ENCODE measurements around the gene NCAN. TPM values are rescaled to one million over a fixed set of nuclear protein-coding genes. Genes with fewer than 3 reads are reported as not detected.

NCAN gene
- total RNA-seq, 1 experiment from 2014 or later, result 0.15 TPM

- DNase-seq (peak; percentile 94), ATAC-seq (peak; percentile 89)
- no peak for TF ChIP-seq CTCF (conservative IDR thresholded peaks at IDR 0.05; ENCODE audit: low read depth, low read length)
- no peak for TF ChIP-seq EZH2 (IDR thresholded peaks at IDR 0.05; ENCODE audit: low read length, unreplicated experiment)
- TF ChIP-seq EZH2phosphoT487 (IDR thresholded peaks at IDR 0.05; ENCODE audit: borderline replicate concordance, low read length), result no peak
- H3K79me2 ChIP-seq (ENCODE audit: low read length), result peaks cover 20% of the 10 kb centered on the region
- H3K27ac ChIP-seq (ENCODE audit: low read length), result peak within 1 kb of the TSS; percentile 73
- H3K4me3 ChIP-seq (ENCODE audit: low read length), result peak within 1 kb of the TSS; percentile 79
- no peaks in the 10 kb centered on the region for H3K9me3 ChIP-seq (ENCODE audit: low read length)
- H2AFZ ChIP-seq (ENCODE audit: low read length), result peak within 1 kb of the TSS; percentile 93
- peaks cover 13% of the 10 kb centered on the region for H3K4me1 ChIP-seq (ENCODE audit: insufficient read depth, low read length)
- H3K9me2 ChIP-seq (replicated peaks; ENCODE audit: low read length), result no peaks in the 10 kb centered on the region
- BruUV-seq (replicated peaks), result TSS peak; percentile 92
- no peaks in the 10 kb centered on the region for H3K27me3 ChIP-seq (ENCODE audit: low read length)
- POLR2A ChIA-PET (ENCODE audit: unreplicated experiment), result no interaction called here
- H3K36me3 ChIP-seq (ENCODE audit: low read depth, low read length), result peaks cover 10% of the 10 kb centered on the region
- intact Hi-C loops (cut with micrococcal nuclease), result loop anchor here (1.0 kb wide), 1 partner anchor 11 kb away; the partner anchor contains the start of genes BORCS8 and RFXANK
- peak within 1 kb of the TSS; percentile 96 for H3K4me2 ChIP-seq (ENCODE audit: low read length)
- H4K20me1 ChIP-seq (ENCODE audit: low read length), result no peaks in the 10 kb centered on the region
- H3K9ac ChIP-seq (ENCODE audit: low read length), result peak within 1 kb of the TSS; percentile 95
- CTCF ChIA-PET, result interaction anchor here (0.5 to 0.6 kb wide), 3 partner anchors 15 to 263 kb away, joined by 3 to 10 read pairs (median 4); no protein-coding TSS in a partner anchor
- no peaks in the 10 kb centered on the region for H3F3A ChIP-seq (ENCODE audit: low read length, unreplicated experiment)
These were observed 8.5 kb upstream of the NCAN start, which contains the start of gene NR2C2AP for GRCh38 chr19:19203012-19203856. NR2C2AP (minus strand) TSS chr19:19203414; CDS start chr19:19203060, 354 bp downstream.

- Histone ChIP-seq H3K9me2 (replicated peaks; ENCODE audit: low read length) (no peaks in the 10 kb centered on the region), H3K4me1 (ENCODE audit: insufficient read depth, low read length) (peaks cover 13% of the 10 kb centered on the region), H3K36me3 (ENCODE audit: low read depth, low read length) (peaks cover 8% of the 10 kb centered on the region), H2AFZ (ENCODE audit: low read length) (no peak overlapping the region), H3K27me3 (ENCODE audit: low read length) (no peaks in the 10 kb centered on the region), H3F3A (ENCODE audit: low read length, unreplicated experiment) (no peaks in the 10 kb centered on the region), H3K9me3 (ENCODE audit: low read length) (no peaks in the 10 kb centered on the region), H3K27ac (ENCODE audit: low read length) (no peak overlapping the region), H4K20me1 (ENCODE audit: low read length) (no peaks in the 10 kb centered on the region), H3K4me3 (ENCODE audit: low read length) (no peak overlapping the region), H3K4me2 (ENCODE audit: low read length) (no peak overlapping the region), H3K79me2 (ENCODE audit: low read length) (peaks cover 20% of the 10 kb centered on the region), H3K9ac (ENCODE audit: low read length) (no peak overlapping the region)
- DNase-seq (peak; percentile 20), ATAC-seq (no peak)
- POLR2A ChIA-PET (ENCODE audit: unreplicated experiment), result no interaction called here
- BruUV-seq (replicated peaks), result no TSS peak
- intact Hi-C loops (cut with micrococcal nuclease), result no loop called here
- TF ChIP-seq EZH2 (IDR thresholded peaks at IDR 0.05; ENCODE audit: low read length, unreplicated experiment), result no peak
- no peak; the same call in 1 of the 2 replicates for TF ChIP-seq CTCF (conservative IDR thresholded peaks at IDR 0.05; ENCODE audit: low read depth, low read length)
- TF ChIP-seq EZH2phosphoT487 (IDR thresholded peaks at IDR 0.05; ENCODE audit: borderline replicate concordance, low read length), result no peak
- CTCF ChIA-PET, result interaction anchor here (0.6 kb wide), 1 partner anchor 264 kb away, joined by 10 read pairs; no protein-coding TSS in a partner anchor
These were observed 7.6 kb upstream of the NCAN start for GRCh38 chr19:19204181-19204580.

All from PC-3 (cell line).